Stimulated activated CD8-positive, alpha-beta memory T cell treated with anti-CD3 and anti-CD28 coated beads, Interleukin-12 subunit alpha, Interleukin-12 subunit beta, amount 100 ng/mL, for 1 hour (primary cell): ENCODE results near the gene MAP3K3.

ENCODE experiments used
- DNase-seq: peaks from one replicate; pipeline ENCODE4 v3.0.0-alpha.2; 2020; ENCODE audit warnings: low read depth

MAP3K3 gene

DNA sequence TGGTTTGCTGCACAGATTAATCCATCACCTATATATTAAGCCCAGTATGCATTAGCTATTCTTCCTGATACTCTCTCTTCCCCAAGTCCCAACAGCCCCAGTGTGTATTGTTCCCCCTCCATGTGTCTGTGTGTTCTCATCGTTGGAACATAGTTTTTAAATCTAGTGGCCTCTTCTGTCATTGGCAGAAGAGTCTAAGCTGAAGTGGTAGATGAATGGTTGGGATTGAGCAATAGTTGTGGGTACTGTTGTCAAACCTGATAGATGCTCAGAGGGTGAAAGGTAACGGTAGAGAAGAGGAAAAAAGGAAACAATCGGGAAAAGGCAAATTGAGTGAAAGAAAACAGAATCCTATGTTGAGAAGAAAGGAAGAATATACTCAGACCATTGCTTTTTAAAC, 29.9 kb downstream of the MAP3K3 start:
- no peak for DNase-seq

DNA sequence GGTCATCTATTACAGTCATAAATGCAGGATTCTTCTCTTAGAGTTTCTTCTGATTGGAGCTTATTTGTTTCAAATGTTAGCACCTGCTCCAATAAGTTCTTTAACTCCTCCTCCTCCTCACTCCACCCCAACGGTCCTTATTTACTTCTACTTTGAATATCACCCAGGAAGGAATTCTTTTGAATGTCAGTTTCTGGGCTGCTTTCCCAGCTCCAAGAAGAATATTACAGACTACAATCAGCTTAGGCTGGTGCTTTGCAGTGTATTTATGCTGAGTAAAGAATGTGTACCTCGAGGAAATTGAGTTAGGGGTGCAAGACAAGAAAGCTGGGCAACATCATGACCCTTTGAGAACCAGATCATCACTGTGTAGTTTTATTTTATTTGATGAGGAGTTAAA, 30.8 kb downstream of the MAP3K3 start:
- no peak for DNase-seq

DNA sequence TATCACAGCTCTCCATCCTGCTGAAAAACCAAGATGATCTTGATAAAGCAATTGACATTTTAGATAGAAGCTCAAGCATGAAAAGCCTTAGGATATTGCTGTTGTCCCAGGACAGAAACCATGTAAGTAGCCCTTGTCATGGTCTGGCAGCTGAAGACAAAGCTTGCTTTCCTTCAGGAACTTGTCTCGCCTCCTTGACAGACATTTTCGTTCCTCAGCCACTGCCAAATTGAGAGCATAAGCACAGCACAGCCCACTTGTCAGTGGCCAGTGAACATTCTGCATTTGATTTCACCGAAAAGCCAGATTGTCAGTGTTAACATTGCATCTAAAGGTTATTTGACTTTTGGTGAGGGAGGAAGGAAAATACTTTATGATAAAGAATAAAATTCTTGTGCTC, 35.6 kb downstream of the MAP3K3 start:
- no peak for DNase-seq

DNA sequence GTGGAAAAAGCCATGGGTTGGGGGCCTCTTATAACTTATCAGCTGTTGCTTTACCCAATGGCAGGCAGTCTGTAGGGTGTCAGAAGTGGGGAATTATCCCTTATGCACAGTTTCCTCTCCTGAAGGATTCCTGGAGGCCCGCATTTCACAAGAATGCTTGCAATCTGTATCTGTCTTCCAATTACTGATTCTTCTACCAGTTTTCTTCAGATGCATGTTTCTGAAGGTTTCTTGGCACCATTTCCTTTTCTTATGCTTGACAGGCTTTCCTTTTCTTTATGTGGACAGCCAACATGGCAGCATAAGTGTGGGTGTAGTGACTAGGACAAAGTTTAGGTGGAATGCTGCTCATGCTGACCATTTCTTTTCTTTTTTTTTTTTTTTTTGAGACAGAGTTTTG, 36.1 kb downstream of the MAP3K3 start:
- no peak for DNase-seq

DNA sequence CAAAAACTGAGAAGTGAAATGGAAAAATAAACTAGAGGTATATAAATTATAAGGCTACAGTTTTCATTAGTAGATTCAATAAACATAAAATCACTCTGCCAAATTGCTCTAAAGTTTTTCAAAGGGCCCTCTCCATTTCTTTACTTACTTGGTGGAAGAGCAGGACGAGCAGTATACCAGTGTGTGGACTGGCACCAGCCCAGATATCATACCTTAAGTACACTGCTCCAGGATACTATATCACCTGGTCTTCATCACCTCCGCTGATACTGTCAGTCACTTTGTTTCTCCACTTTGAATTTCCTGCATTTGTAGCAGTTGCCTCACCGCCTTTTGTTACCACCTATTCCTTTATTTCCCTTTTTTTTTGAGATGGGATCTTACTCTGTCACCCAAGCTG, 37.6 kb downstream of the MAP3K3 start:
- DNase-seq: no peak

DNA sequence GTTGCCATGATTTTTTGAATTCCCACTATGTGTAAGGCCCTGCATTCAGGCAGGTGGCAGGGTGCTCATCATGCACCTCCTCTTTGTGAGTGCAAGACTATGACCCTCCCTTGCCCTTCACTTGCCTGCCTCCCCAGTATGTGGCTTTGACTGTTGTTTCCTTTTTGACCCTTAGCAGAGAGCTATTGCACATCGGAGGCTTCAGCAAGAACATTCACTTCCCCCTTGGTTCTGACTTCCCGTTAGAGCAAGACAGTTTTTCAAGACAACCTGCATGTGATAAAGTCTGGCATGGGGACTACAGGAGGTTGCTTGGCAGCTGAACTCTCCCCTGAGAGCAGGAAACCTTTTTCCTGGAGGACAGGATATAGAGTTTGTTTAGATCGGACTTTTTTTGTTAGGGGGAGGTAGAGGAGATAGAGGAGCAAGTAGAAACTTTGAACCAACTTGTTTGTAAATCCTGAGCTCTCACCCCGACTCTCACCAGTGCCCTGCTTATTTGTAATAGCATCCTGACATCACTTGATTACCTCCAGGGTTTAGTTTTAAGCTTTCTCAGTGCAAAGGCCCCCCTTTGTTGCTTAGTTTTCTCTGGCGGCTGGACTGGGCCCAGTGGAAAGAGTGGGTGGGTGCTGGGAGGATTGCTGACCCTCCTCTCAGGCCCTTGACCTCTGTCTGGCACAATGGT, 43.5 kb downstream of the MAP3K3 start:
- no peak for DNase-seq

DNA sequence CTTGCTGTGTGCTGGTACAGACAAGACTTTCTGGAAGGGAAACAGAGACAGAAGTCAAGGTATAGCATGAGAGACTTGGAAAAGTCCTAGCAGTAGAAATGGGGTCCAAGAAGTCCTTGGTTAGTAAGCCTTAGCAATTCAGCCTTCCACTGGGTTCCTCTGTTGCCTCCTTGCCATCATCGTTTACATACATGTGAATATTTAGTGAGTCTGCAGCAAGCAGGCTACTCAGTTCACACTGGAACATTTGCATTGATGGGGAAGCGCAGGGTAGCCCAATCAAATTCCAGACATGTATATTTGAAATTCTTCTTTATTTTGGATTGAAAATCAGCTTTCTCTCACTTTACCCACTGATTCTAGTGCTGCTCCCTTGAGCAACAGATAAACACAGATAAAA, 50.6 kb downstream of the MAP3K3 start:
- DNase-seq: no peak

DNA sequence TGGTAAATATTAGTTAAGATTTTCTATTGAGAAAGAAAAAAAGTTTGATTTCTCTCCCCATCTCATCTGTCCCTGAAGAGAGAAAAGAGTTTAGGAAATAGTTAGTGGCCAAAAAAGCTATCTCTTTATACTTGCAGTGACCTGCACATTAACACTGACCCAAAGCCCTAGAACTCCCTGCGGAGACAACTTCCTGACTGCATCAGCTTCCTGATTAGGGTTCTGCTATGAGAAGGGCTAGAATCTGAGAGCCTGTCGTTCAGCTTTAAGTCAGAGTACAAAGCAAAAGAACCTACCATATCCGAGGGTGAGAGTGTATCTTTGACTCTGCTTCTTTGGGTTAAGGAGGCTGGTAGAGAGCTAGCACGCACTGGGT, 53.0 kb downstream of the MAP3K3 start:
- no peak for DNase-seq

DNA sequence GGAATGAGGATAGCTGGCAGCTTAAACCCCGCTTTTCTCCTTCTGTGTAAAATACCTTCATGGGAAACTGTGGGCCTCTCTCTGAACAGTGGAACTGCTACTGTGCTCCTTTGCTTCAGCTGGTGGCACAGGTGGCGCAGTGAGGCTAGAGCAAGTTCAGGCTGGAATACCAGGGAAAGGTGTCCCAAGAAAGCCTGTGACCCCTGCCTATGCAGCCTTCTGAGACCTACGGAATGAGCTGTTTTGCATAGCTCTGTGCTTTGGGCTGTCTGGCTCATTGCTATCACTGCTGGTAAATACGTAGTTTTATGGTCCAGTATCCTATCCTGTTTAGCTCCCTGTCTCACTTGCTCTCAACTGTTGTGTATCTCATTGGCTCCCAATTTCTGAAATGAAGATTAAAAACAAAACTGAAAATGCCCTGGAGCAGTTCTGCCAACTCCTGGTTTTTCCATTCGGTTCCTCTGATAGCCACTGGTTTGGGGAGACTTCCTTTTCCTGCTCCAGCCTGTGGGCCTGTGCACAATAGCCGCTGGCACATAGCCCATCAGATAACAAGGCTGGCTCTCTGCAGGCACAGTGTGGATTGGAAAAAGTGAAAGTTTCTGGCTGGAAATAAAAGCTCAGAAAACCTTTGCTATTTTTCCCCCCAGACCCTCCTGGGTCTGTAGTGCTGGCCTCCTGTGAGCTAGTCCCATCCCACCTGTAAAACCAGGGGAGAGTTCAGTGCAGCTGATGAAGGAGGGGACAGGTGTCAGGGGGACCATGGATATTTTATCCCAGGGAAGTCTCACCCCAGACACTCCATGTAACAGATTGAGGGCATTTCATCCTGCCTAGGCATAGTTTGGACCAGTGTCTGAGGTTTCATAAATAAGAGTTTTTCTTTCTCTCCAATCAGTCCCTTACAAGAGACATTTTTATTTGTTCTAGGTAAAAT, 53.7 kb downstream of the MAP3K3 start:
- DNase-seq: no peak

DNA sequence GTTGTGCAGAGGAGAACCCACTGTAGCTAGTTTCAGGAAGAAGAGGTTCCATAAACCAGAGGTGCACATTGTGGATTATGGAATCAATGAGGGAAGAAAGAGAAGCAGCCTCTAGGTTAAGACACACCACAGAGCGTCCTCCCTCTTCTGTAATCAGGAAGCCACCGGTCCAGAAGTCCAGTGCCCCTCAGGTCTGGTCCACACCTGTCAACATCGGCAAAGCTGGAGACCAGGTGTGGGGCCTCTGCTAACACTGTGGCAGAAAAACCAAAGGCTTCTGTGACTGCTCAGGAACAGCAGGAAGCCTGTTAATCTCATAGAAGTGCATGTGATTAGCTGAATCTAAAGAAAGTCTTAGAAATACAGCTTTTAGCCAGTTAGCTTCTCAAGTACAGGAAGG, 54.4 kb downstream of the MAP3K3 start:
- no peak for DNase-seq

DNA sequence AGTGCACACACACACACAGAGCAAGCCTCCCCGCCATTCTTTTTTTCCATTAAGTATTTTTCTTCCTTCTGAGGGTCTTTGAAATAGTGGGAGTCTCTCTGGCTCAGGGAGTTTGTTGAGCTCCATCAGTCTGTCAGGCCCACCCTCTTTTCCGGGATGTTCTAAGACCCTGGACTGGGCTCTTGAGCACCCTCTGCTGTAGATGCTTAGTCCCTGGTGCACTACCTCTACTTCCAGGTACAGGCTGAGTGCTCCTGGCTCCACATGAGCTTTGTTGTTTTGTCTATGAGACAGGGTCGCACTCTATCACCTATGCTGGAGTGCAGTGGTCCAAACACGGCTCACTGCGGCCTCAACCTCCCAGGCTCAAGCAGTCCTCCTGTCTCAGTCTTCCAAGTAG, 57.0 kb downstream of the MAP3K3 start:
- DNase-seq: no peak

DNA sequence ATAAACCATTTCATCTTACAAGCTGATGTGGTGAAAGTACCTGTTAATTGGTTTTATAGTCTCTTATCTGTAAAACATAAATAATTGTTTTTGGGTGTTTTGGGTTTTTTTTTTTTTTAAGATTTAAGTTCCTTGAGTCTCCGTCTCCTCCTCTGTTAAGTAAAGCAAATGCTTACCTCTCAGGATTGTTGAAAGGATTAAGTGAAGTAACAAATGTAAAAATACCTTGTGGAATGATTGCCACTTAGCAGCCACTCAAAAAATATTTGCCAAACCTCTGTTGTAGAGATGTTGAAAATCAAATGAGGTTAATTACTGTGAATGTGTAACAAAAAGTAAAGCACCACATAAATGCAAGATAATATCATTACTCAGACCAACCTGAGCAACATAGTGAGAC, 58.5 kb downstream of the MAP3K3 start:
- DNase-seq: no peak

DNA sequence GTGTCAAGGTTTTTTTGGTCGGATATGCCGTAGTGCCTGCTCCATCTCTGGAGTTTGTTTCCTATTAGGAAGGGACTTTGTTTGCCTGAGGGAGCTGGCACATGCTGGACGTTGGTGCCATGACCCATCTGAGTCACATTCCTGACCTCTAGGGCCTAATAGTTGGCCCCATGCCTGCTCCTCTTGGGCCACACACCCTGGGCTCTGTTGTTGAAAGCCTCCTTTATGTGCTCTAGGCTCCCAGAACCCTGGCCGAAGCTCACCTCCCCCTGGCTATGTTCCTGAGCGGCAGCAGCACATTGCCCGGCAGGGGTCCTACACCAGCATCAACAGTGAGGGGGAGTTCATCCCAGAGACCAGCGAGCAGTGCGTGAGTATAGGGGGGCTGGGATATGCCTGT, 59.3 kb downstream of the MAP3K3 start:
- DNase-seq: no peak

DNA sequence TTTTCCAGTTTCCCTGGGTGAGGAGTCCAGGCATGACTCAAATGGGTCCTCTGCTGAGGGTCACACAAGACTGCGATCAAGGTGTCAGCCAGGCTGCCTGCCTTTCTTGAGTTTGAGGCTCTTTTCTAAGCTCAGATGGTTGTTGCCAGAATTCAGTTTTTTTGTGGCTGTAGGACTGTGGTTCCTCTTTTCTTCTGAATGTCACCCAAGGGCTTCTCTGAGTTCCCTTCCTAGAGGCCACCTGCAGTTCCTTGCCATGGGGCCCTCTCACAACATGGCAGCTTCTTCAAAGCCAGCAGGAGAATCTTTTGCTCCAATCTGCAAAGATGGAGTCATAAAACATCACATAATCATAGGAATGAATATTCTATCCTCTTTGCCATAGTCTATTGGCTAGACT, 60.2 kb downstream of the MAP3K3 start:
- no peak for DNase-seq

DNA sequence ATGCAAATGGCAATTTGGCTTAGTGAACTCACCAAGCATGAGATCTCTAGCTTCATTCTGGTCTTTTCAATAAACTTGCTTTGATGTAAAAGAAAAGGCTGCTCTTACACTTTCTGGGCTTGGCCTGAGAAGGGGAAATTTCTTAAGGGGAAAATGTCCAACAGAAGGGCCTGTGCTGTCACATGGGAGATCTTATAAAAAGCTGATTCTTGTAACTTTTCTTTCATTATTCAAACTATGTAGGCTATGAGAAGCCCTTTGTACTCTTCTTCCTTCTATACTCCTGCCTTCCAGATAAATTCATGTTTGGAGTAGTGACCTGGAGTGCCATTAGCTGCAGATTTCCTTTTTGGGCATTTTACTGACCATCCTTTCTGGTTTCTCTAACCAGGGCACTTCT, 60.8 kb downstream of the MAP3K3 start:
- DNase-seq: no peak

DNA sequence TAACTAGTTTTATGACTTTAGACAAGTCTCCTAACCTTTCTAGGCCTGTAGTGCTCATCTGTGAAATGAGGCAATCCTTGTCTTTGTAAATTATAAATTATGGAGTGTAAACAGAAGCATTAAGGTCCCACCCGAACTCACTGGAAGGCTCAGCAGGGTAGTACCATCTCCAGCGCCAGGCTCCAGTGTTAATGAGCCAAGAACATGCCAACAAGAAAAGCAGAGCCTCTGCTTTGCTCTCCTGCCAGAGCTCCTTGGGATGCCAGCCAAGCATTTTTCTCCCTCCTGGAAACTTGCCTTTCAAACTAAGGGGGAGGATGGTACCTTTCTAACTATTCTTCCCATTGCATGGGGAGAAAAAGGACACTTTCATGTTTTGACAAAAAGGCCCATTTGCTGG, 62.8 kb downstream of the MAP3K3 start:
- DNase-seq: no peak

DNA sequence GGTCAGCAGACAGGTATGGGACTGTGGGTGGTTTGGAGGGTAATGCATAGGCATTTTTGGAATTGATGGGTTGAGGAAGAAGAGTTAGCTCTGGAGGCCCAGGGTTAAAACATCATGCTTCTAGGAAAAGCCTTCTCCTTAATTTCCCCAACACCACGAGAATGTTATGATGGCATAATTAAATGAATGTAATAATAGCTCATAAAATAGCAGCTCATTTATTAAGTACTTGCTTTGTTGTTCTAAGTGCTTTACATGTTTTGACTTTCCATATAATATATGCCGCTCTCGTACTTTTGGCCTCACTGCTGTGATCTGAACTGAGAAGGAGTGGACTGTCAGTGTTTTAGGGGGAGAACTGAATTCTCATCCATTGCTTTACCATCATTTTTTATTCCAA, 63.4 kb downstream of the MAP3K3 start:
- no peak for DNase-seq

DNA sequence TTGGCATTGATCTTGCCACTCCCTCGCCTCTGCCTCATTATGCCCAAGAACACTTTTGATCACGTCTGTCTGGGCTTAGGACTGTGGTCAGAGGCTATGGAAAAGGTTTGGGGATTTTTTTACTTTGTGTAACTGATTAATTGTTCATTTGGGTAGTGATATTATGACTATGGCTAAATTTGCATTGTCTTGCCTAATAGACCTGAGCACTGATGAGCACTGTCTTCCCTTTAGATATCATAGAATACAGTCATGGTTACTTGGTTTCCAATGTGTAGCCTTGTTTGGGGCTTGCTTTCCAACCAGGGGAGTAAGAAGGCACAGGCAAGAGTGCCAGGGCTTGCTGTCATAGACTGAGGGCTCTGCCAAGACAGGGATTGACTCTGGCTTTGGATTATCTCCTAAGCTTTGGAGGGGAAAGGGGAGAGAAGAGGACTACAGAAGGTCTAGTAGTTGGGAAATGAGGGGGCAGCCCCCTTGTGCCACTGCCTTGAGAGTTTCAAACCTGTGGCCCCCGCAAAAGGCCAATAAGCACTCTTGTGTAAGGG, 64.0 kb downstream of the MAP3K3 start:
- no peak for DNase-seq

DNA sequence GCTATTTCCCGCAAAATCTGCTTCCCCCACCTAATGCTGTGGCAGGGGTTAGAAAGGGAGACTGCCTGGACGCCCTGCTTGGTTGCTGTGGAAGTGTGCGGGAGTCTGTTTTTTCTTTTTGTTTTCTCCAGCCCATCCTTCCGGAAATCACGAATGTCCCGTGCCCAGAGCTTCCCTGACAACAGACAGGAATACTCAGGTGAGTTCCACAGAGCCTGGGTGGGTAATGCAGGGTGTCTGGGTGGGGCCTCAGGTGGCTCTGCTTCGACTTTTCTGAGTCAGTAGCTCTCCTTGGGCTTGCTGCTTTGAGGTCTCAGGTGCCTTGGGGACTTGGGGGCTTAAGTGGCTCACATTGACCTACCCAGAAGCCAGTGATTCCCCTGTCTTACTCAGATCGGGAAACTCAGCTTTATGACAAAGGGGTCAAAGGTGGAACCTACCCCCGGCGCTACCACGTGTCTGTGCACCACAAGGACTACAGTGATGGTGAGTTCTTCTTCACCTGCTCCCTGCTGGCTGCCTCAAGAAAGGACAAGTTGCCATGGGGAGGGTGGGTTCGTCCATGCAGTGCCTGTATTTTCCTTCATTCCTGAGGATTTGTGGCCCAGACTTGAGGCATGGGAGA, 66.3 kb downstream of the MAP3K3 start:
- no peak for DNase-seq

DNA sequence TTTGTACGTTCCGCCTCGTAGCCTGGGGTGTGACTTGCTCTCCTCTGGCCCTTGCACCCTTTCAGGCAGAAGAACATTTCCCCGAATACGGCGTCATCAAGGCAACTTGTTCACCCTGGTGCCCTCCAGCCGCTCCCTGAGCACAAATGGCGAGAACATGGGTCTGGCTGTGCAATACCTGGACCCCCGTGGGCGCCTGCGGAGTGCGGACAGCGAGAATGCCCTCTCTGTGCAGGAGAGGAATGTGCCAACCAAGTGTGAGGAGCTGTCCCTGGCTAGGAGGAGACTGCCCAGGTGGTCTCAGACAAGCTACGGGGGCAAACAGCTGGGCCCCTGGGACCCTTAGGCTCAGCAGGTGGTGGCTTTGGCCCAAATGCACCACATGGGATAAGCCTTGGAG, 67.3 kb downstream of the MAP3K3 start:
- no peak for DNase-seq

DNA sequence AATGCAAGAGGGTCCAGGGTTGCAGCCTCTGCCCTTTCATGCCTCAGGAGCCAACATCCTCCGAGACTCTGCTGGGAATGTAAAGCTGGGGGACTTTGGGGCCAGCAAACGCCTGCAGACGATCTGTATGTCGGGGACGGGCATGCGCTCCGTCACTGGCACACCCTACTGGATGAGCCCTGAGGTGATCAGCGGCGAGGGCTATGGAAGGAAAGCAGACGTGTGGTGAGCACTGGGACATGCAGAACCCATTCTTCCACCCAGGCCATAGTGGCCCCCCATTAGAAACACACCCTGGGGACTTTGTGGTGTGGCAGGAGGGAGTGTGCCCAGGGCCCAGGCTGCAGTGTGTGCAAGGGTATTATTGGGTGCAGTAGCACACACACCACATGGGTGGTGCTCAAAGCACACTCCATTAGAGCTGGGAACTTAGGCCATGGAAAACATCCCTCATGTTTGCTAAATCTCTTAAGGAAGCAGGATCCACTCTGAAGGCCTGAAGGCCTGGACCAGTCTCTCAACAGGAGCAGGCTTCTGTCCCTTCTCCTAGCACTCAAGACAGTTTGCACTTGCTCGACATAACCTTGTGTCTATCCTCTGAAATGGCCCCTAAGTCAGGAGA, 70.1 kb downstream of the MAP3K3 start:
- no peak for DNase-seq

DNA sequence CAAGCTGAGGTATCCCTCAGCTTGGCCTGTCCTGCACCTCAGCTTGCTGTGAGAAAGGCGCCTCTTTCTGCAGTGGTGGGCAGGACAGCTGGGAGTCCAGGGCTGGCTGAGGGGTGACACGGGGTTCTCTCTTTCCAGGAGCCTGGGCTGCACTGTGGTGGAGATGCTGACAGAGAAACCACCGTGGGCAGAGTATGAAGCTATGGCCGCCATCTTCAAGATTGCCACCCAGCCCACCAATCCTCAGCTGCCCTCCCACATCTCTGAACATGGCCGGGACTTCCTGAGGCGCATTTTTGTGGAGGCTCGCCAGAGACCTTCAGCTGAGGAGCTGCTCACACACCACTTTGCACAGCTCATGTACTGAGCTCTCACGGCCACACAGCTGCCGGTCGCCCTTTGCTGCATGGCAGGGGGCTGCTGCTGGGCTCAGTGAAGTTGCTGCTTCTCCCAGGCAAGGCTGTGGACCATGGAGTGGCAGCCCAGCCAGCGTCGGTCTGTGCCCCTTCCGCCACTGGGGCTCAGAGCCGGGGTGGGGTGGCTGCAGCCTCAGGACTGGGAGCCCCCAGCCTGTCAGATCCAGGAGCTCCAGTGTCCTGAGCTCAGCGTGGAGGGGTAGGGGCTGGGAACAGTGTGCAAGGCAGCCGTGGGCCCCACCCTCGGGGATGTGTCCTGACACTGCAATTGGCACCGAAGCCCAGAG, 71.3 kb downstream of the MAP3K3 start:
- DNase-seq: no peak
